ENCODE measurements around the gene FTH1.
A peak's percentile ranks its signal among the peaks of the same experiment; 100 is the strongest.
"Not testable (repeated sequence)": the region's sequence is repeated elsewhere in the genome, so short reads cannot be mapped to it uniquely, and the experiment has no call there.

The FTH1 gene

GRCh38 chr11:61963282-61964057 lies 4.0 kb downstream of the FTH1 start:
- peak; percentile 55 to 79 for DNase-seq

GRCh38 chr11:61963016-61963281 lies 4.5 kb downstream of the FTH1 start:
- no peak for DNase-seq

DNA sequence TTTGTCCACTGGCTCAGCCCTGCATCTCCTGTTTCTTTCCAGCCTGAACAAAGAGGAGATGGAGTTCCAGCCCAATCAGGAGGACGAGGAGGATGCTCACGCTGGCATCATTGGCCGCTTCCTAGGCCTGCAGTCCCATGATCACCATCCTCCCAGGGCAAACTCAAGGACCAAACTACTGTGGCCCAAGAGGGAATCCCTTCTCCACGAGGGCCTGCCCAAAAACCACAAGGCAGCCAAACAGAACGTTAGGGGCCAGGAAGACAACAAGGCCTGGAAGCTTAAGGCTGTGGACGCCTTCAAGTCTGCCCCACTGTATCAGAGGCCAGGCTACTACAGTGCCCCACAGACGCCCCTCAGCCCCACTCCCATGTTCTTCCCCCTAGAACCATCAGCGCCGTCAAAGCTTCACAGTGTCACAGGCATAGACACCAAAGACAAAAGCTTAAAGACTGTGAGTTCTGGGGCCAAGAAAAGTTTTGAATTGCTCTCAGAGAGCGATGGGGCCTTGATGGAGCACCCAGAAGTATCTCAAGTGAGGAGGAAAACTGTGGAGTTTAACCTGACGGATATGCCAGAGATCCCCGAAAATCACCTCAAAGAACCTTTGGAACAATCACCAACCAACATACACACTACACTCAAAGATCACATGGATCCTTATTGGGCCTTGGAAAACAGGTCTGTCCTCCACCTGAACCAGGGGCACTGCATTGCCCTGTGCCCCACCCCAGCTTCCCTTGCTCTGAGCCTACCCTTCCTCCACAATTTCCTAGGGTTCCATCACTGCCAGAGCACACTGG lies 5.0 kb downstream of the FTH1 start:
- DNase-seq, result peak; percentile 21 to 56

GRCh38 chr11:61961570-61962212 lies 5.7 kb downstream of the FTH1 start:
- DNase-seq, result no peak

DNA sequence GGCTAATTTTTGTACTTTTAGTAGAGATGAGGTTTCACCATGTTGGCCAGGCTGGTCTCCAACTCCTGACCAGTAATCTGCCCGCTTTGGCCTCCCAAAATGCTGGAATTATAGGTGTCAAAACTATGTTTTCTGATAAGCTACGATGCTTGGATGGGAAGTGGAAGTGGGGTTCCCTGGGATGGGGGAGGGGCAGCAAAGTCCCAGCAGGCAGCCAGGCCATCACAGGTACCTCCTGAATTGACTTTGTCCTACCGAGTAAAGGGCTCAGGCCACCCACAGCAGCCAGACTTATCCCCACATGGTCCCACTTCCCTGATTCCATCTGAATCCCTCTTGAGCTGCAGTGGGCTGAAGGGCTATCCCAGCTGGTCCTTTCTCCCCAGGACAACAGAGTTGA lies 6.9 kb downstream of the FTH1 start:
- DNase-seq, result no peak

DNA sequence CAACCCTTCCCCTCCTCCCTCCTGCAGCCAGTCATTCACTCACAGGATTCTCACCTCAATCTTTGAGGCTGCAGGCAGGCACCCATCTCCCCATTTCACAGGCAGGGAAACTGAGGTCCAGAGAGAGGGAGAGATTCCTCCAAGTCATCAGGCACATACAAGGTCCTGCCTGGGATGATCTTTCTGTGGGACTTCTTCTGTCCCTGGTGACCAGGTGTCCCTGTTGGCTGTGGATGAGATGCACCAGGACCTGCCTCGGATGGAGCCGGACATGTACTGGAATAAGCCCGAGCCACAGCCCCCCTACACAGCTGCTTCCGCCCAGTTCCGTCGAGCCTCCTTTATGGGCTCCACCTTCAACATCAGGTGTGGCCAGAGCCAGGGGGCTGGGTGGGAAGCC lies 7.8 kb downstream of the FTH1 start:
- no peak for DNase-seq

- no peak for DNase-seq
Observed at GRCh38 chr11:61959114-61959513, 8.3 kb downstream of the FTH1 start.

DNA sequence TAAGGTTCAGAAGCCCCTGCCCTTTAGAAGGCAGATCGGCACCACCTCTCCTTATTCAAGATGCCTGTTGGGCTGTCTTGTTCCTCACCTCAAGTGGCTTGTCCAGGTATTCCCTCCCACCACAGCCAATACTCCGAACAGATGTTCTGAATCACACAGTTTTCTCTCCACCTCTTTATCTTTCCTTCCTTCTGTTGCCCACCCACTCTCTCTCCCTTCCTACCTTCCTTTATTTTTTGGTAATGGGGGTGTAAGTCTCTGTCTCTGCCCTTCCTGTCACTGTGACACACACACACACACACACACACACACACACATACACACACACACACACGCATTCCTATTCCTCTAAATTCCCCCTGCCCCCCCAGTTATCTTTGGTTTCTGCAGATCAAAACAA lies 8.8 kb downstream of the FTH1 start:
- no peak for DNase-seq

DNA sequence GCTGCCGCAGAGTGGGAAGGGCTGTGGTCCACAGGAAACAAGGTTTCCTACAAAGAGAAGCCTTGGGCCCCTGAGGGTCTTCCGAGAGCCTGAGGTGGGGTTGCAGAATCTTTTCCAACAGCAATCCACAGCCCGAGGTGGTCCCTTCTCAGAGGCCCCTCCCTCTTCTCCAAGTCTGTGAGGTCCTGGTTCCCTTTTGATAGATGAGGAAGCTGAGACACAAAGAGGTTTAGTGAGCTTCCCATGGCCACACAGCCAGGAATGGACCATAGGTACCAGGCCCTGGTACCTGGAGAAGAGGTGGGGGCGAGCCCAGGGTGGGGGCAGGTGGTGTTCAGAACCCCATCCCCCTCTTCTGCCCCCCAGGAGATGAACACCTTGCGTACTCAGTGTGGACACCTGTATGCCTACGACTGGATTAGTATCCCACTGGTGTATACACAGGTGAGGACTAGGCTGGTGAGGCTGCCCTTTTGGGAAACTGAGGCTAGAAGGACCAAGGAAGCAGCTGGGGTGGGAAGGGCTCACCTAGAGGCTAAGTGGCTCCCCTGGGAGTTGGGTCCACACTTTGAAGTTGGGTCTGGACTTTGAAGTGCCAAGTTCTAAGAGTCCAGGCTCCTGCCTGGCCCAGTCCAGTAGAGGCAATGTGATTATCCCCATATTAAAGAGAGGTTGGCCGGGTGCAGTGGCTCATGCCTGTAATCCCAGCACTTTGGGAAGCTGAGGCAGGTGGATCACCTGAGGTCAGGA lies 10.2 kb downstream of the FTH1 start:
- no peak for DNase-seq

GRCh38 chr11:61956191-61957020 lies 11.0 kb downstream of the FTH1 start:
- DNase-seq, result no peak

- peak; percentile 28 to 43 for DNase-seq
Observed at GRCh38 chr11:61955422-61956135, 11.9 kb downstream of the FTH1 start.

GRCh38 chr11:61954851-61955421 lies 12.5 kb downstream of the FTH1 start:
- DNase-seq, result peak in 1 of 2 donors; percentile 72

- no peak for DNase-seq
Observed at GRCh38 chr11:61954106-61954850, 13.2 kb downstream of the FTH1 start.

- DNase-seq, result not testable (repeated sequence)
Observed at GRCh38 chr11:61953632-61954031, 13.8 kb downstream of the FTH1 start.

DNA sequence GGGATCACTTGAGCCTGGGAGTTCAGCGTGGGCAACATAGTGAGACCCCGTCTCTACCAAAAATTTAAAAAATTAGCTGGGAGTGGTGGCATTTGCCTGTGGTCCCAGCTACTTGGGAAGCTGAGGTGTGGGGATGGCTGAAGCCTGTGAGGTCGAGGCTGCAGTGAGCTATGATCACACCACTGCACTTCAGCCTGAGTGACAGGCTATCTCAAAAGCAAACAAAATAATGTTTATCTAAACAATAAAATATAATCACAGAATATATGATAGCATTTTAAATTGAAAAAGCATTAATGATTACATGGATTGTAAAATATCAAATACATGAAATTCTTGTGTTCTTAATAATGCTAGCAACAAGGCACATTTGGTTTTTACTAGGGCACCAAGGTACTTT lies 14.6 kb downstream of the FTH1 start:
- DNase-seq, result no peak

DNA sequence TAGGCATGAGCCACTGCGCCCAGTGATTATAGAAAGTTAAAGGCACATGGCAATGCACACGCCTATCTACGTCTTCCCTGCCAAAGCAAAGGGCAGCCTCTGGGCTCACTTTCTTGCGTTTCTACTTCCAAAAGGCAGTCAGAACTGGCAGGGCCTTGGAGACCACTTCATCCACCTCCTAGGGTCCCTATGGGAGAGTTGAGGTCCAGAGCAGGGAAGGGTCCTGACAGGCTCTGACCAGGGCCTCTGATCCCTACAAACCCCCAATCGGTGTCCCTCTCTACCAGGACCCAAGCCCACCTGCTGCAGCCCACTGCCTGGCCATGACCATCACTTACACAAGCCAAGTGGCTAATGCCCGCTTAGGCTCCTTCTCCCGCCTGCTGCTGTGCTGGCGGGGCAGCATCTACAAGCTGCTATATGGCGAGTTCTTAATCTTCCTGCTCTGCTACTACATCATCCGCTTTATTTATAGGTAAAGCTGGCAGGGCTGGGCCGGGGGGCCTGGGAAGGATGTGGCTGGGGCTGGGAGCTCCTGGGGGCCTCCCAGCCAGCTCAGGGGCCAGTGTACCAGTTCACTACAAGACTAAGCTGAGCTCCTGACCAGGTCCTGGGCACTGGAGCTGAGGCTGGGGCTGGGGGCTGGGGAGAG lies 15.8 kb downstream of the FTH1 start:
- DNase-seq, result no peak

- DNase-seq, result no peak
Observed at GRCh38 chr11:61950035-61950547, 17.3 kb downstream of the FTH1 start, which contains the start of gene BEST1. TSS of gene BEST1 (plus strand) at chr11:61950351. CDS start at chr11:61951807, 1,456 bp downstream.

GRCh38 chr11:61949169-61950034 lies 18.0 kb downstream of the FTH1 start:
- DNase-seq, result peak in 1 of 2 donors; percentile 63

- DNase-seq, result no peak
Observed at GRCh38 chr11:61948505-61948904, 18.9 kb downstream of the FTH1 start.
